RPMI8226 (cell line): ENCODE measurements around the gene TAF1.
A peak's percentile ranks its signal among the peaks of the same experiment; 100 is the strongest.
"Not testable (repeated sequence)": the region's sequence is repeated elsewhere in the genome, so short reads cannot be mapped to it uniquely, and the experiment has no call there.

ENCODE experiments used
- DNase-seq: peaks from one replicate; pipeline ENCODE4 v3.0.0-alpha.2; 2015

TAF1 gene

DNA sequence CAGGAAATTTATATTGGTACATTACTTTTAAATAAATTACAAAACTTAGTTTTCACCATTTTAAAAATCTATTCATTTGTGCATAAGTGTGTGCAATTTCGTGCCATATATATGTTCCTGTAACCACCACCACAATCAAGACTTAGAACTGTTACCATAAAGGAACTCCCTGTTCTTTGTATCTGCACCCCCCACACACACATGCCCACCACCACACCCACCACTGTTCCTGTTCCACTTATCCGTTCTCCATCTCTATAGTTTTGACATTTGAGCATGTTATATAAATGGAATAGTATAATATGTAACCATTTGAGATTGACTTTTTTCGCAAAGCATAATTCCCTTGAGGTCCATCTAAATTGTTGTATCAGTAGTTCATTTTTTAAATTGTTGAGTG, 73.7 kb downstream of the TAF1 start:
- DNase-seq: no peak

DNA sequence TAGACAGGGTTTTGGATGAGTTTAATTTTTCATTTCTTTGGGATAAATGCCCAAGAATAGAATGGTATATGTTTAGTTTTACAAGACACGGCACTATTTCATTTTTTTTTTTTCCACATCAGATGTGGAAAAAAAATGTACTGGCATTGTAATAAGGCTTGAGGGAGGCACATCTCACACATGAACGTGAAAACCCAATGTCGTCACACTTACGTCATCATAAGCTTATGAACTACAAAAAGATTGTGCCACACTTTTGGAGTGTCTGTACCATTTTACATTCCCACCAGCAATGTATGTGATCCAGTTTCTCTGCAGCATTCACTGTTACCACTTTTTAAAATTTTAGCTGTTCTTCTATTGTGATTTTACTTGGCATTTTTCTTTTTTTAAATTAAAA, 74.2 kb downstream of the TAF1 start:
- no peak for DNase-seq

DNA sequence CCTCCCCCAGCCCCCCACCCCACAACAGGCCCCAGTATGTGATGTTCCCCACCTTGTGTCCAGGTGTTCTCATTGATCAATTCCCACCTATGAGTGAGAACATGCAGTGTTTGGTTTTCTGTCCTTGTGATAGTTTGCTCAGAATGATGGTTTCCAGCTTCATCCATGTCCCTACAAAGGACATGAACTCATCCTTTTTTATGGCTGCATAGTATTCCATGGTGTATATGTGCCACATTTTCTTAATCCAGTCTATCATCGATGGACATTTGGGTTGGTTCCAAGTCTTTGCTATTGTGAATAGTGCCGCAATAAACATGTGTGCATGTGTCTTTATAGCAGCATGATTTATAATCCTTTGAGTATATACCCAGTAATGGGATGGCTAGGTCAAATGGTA, 75.7 kb downstream of the TAF1 start:
- not testable (repeated sequence) for DNase-seq

DNA sequence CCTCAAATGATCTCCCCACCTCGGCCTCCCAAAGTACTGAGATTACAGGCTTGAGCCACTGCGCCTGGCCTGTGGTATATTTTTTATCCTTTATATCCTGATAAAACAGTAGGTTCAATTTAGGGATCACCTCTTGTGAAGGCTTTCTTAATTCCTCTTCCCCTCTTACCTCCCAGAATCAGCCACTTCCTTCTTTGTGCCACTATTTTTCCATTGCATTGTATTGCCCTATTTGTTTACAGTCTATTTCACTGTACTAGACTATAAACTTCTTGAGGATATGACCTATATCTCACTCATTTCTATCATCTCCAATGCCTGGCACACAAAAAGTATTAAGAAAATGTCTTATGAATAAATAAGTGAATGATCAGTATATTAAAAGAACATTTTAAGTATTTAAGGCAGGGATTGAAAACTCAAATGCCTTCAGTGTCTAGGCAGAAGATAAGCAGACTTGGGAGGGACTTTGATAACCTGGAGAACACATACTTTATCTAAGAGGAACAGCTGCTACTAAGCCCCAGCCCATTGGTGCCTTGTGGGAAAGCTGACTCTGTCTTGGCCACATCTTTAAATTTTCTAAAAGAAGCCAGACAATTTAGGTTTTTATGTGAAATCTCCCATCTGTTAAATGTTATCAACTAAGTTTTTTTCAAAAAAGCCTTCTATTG, 84.4 kb downstream of the TAF1 start:
- DNase-seq: no peak

DNA sequence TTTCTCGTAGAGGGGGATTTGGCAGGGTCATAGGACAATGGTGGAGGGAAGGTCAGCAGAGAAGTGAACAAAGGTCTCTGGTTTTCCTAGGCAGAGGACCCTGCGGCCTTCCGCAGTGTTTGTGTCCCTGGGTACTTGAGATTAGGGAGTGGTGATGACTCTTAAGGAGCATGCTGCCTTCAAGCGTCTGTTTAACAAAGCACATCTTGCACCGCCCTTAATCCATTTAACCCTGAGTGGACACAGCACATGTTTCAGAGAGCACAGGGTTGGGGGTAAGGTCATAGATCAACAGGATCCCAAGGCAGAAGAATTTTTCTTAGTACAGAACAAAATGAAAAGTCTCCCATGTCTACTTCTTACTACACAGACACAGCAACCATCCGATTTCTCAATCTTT, 85.4 kb downstream of the TAF1 start:
- DNase-seq: not testable (repeated sequence)

DNA sequence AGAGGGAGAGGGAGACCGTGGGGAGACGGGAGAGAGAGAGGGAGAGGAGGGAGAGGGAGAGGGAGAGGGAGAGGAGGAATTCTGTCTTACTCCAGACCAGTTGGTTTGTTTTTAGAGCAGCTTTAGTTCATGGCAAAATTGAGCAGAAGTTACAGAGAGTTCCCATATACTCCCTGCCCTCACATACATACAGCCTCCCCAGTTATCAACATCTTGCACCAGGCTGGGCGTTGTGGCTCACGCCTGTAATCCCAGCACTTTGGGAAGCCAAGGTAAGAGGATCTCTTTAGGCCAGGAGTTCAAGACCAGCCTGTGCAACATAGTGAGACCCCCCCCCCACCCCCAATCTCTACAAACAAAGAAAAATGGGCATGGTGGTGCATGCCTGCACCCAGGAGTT, 86.9 kb downstream of the TAF1 start:
- DNase-seq: no peak

DNA sequence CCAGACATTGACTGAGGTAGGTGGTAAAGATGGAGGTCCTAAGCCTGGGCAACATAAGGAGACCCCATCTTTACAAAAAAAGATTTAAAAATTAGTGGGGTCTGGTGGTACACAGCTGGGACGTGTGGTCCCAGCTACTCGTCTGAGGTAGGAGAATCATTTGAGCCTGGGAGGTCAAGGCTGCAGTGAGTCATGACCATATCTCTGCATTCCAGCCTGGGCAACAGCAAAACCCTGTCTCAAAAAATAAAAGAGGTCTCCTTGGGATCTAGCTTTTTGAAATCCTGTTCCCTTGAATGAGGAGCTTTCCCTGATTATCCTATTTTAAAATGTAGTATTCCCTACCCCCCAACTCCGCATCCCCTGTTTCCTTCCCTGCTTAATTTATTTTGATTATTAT, 88.1 kb downstream of the TAF1 start:
- DNase-seq: no peak

DNA sequence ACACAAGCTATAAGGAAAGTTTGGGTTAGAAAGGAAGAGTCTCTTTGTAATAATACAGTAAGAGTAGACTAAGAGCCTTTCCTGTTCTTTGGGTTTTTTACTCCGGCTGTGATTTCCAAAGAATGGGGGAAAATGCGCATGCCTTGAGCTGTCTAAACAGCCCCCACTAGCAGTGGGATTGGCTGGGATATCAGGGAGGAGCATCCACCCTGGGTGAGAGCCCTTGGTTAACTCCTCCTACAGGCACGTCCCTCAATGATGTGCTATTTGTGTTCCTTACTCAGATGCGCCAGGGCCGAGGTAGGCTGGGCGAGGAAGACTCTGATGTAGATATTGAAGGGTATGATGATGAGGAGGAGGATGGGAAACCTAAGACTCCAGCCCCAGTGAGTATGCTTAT, 92.7 kb downstream of the TAF1 start:
- DNase-seq: no peak

DNA sequence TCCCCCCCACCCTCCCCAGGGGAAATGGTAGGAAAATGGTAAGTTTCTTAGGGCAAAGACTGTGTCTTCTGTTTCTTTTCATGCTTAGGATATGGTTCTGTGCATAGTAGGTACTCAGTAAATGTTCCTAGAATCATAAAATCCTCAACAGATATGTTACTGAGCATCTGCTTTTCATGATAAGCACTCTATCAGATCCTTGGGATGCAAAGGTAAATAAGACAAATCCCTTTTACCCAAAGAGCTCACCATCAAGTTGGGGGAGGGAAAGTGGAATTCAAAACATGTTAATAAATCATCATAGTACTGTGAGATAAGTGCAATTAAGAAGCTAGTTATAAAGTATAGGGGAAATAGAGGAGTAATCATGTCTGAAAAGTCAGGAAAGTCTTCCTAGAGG, 98.8 kb downstream of the TAF1 start:
- no peak for DNase-seq

DNA sequence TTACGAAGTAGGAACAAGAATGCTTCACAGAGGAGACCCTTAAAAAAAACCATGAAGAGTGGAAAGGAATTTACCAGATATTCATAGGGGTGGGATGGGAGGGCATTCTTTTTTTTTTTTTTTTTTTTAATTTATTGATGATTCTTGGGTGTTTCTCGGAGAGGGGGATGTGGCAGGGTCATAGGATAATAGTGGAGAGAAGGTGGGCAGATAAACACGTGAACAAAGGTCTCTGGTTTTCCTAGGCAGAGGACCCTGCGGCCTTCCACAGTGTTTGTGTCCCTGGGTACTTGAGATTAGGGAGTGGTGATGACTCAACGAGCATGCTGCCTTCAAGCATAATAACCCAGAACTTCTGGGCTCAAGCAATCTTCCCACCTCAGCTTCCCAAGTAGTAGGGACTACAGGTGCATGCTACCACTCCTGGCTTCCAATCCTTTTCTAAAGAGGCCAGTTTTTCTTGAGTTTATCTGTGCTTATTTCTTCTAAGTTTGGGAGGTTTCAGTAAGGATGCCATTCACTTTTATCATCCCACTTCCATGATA, 100.9 kb downstream of the TAF1 start:
- no peak for DNase-seq

DNA sequence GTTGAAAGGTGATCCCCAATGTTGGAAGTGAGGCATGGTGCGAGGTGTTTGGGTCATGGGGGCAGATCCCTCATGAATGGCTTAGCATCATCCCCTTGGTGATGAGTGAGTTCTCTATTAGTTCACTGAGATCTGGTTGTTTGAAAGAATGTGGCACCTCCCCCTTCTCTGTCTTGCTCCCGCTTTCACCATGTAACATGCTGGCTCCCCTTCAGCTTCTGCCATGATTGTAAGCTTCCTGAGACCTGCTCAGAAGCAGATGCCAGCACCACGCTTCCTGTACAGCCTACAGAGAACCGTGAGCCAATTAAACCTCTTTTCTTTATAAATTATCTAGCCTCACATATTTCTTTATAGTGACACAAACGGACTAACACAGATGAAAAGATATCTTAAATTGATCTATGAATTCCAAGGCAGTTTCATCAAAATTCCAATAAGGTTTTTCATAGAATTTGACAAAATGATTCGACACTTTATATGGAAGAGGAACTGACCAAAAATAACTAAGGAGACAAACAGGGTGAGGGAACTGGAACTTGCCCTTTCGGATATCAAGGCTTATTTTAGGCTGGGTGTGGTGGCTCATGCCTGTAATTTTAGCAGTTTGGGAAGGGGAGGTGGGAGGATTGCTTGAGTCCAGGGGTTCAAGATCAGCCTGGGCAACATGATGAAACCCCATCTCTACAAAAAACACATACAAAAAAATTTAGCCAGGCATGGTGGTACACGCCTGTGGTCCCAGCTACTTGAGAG, 109.8 kb downstream of the TAF1 start:
- no peak for DNase-seq

DNA sequence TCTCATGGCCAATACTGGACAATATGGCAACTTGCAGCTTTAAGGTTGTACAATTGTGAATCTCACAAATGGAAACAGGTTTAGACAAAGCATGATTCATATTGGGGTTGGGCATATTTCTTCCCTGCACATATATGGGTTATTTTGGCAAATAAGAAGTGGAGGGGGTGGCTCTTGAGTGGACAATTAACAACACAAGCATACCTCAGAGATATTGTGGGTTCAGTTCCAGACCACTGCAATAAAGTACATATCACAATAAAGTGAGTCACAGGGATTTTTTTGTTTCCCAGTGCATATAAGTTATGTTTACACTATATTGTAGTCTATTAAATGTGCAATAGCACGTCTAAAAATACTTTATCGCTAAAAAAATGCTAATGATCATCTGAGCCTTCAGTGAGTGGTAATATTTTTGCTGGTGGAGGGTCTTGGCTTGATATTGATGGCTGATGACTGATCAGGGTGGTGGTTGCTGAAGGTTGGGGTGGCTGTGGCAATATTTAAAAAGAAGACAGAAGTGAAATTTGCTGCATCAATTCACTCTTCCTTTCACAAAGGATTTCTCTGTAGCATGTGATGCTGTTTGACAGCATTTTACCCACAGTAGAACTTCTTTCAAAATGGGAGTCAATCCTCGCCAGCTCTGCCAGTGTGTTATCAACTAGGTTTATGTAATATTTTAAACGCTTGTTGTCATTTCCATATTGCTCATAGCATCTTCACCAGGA, 116.2 kb downstream of the TAF1 start:
- DNase-seq: no peak

DNA sequence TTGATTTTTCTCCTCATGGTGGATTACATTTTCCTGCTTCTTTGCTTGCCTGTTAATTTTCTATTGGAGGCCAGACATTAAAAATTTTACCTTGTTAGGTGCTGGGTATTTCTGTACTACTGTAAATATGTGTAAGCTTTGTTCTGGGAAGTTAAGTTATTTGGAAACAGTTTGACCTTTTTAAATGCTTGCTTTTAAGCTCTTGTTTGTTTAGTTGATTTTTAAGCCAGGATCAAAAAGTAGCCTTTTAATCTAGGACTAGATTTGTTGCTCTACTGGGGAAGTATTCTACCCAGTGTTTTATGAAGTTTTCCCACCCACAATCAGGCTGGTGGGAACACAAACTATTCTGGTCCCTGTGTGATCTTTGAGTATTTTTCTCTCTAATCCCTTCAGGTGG, 121.7 kb downstream of the TAF1 start:
- no peak for DNase-seq

DNA sequence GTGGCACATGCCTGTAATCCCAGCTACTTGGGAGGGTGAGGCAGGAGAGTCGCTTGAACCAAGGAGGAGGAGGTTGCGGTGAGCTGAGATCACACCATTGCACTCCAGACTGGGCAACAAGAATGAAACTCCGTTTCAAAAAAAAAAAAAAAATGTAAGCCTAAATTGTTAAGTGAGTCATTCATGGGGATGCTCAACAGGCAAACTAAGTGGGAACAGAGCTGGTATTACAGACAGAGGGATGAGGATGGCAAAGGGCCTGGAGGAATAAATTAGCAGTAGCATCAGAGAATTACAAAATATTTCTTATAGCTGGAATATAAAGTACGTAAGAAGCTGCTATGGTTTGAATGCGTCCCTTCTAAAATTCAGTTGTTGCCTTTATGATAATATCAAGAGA, 123.4 kb downstream of the TAF1 start:
- DNase-seq: no peak

DNA sequence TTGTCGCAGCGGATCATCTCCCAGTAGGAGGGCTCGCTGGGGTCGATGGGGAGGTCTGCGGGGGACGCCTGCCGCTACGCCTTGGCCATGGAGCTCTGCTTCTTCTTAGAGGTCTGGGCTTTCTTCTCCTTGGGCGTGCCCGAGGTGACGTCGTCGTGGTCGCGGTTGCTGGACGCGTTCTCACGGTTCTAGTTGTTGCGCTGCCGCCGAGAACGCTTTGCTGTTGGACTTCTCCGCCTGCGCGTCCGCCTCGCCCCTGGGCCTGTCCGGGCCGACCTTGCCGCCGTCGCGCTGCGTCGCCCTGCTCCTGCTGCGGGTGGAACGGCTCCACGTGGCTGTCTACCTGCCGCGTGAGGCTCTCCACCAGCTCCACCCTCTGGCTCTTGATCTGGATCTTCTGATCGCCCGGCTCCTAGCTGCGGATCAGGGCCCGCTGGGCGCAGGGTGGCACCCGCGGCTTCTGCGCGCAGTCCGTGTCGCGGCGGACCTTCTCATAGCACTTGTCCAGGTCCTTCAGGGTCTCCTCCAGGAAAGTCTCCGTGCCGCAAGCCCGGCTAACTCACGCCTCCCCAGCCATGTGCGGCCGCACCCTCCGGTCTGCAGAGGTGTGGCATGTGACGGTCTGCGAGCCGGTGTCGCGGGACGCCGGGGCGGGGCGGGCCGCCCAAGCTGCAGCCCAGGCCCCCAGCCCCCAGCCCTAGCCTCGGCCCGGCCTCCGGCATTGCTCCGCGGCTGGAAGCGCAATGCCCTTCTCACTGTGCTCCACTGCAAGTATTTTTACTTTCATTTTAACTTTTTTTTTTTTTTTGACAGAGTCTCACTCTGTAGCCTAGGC, 126.3 kb downstream of the TAF1 start:
- DNase-seq: peak; percentile 55

DNA sequence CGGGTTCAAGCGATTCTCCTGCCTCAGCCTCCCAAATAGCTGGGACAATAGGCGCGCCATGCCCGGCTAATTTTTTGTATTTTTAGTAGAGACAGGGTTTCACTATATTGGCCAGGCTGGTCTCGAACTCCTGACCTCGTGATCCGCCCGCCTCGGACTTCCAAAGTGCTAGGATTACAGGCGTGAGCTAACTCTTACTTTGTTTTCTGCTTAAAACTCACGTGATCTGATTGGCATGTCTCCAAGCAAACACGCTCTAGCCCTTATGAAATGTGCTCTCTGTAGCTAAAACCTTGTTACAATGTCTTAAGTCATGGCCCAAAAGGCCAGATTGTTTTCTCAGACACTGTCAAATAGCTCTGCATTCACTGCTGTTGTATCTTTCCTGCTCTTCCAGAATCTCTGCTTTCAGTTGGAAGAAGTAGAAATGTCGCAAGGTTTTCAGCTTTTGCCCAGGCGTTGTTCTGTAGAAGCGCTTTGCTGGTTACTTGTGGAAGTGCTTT, 127.0 kb downstream of the TAF1 start:
- no peak for DNase-seq

DNA sequence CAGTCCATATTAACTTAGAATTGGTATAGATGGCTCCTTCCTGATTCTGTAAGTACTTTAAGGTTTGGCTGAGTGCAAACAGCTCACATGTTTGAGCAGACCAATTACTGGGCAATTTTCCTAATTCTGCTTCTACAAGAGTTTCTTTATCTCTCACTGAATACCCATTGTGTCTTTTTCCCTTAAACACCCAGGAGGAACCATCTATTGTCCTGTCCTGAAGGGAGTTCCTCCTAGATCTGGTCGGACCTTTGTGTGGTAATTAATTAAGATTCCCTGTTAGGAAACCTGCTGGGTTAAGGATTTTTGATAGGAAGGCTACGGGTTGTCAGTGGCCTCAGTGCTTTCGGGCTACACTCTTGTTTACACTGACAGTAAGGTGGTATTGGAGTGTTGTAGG, 129.8 kb downstream of the TAF1 start:
- DNase-seq: not testable (repeated sequence)

DNA sequence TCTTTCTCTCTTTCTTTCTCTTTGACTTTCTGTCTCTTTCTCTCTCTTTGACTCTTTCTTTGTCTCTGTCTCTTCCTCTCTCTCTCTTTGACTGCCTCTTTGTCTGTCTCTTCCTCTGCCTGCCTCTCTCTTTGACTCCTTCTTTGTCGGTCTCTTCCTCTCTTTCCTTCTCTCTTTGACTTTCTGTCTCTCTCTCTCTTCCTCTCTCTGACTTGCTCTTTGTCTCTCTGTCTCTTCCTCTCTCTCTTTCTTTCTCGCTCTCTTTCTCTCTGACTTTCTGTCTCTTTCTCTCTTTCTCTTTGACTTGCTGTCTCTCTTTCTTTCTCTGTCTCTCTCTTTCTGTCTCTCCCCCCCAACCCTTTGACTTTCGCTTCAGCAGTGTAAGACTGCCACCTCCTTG, 130.3 kb downstream of the TAF1 start:
- DNase-seq: no peak

DNA sequence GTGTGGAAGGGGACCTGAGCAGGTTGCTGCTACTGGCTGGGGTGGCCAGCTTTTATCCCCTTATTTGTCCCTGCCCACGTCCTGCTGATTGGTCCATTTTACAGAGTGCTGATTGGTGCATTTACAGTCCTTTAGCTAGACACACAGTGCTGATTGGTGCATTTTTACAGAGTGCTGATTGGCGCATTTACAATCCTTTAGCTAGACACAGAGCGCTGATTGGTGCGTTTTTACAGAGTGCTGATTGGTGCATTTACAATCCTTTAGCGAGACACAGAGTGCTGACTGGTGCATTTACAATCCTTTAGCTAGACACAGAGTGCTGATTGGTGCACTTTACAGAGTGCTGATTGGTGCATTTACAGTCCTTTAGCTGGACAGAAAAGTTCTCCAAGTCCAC, 135.9 kb downstream of the TAF1 start:
- DNase-seq: not testable (repeated sequence)

DNA sequence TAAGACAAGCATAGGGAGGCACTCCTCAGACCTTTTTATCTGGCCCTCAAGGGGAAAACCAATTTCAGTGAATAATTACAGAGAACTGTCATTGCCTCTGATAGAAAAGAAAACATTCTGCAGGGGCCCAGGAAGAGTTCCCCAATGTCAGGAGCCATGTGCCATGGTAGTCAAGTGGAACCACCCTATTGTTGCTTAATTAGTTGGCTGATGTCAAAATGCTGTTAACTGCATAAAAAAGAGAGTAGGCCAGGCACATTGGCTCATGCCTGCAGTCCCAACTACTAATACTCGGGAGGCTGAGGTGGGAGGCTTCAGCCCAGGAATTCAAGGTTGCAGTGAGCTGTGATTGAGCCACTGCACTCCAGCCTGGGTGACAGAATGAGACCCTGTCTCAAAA, 138.2 kb downstream of the TAF1 start:
- DNase-seq: no peak

DNA sequence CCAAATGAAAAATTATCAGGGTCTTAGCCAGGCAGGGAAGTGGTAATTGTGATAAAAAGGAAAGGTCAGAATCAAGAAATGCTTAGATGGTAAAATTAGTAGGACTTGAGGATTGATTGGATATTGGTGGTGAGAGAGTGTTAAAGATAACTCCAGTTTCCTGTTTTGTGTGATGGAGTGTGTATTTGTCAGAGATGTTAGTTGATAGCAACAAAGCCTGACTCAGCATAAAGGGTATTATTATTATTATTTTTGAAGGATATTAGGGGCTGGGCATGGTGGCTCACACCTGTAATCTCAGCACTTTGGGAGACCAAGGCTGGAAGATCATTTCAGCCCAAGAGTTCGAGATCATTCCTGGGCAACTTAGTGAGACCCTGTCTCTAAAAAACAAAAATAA, 143.1 kb downstream of the TAF1 start:
- DNase-seq: no peak

DNA sequence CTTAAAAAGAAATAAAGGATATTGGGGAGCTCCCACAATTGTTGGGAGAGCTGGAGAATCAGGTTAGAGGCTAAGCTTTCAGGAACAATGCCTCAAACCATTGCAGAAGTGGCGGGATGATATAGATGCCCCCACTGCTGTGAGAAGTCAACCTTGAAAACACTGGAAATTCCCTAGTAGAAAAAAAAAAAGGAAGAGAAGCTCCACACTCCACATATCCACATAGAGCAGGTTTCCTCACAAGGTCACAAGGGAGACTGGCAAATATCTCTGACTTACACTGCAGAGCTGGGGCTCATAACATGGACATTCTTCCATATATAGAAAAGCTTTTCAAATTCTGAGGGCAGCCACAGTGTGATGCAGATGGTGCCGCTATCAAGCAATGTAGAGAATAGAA, 144.0 kb downstream of the TAF1 start:
- no peak for DNase-seq

DNA sequence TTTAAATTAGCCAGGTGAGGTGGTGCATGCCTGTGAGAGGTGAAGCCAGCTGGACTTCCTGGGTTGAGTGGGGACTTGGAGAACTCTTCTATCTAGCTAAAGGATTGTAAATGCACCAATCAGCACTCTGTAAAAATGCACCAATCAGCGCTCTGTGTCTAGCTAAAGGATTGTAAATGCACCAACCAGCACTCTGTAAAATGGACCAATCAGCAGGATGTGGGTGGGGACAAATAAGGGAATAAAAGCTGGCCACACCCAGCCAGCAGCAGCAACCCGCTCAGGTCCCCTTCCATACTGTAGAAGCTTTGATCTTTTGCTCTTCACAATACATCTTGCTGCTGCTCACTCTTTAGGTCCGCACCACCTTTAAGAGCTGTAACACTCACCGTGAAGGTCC, 147.6 kb downstream of the TAF1 start:
- DNase-seq: not testable (repeated sequence)
